HepG2 (cell line): ENCODE measurements around the gene RNU7-1. TPM values are rescaled to one million over a fixed set of nuclear protein-coding genes. Genes with fewer than 3 reads are reported as not detected.
A peak's percentile ranks its signal among the peaks of the same experiment; 100 is the strongest.

Experiments
- HNRNPH1 ChIP-seq: fragments of 200-400 bp; formaldehyde crosslinking; optimal IDR thresholded peaks from 2 replicates; pipeline ENCODE3; 2017; ENCODE audit warnings: mild to moderate bottlenecking, low read depth, low read length
- KLF9 ChIP-seq: IDR thresholded peaks from 2 replicates; pipeline ENCODE4 v1.6.1; 2016; ENCODE audit warnings: low read depth
- MEIS2 ChIP-seq: sonication (generic); formaldehyde crosslinking; IDR thresholded peaks from 2 replicates; pipeline ENCODE4 v1.9.0; 2021; ENCODE audit warnings: mild to moderate bottlenecking, missing genetic modification reagents
- MIER3 ChIP-seq: IDR thresholded peaks from 2 replicates; pipeline ENCODE4 v1.6.1; 2016; ENCODE audit warnings: missing compliant biosample characterization, borderline replicate concordance
- NFE2L2 ChIP-seq: fragments of 150-350 bp; IDR thresholded peaks from 2 replicates; pipeline ENCODE4 v1.6.1; 2014; ENCODE audit warnings: low read length
- PHF20 ChIP-seq: sonication (generic); formaldehyde crosslinking; IDR thresholded peaks from 2 replicates; pipeline ENCODE4 v1.5.0; 2020; ENCODE audit warnings: mild to moderate bottlenecking, missing genetic modification reagents
- PLRG1 ChIP-seq: fragments of 450-650 bp; conservative IDR thresholded peaks from 2 replicates; pipeline ENCODE4 v1.6.1; 2016
- POGZ ChIP-seq: sonication (generic); formaldehyde crosslinking; IDR thresholded peaks from 2 replicates; pipeline ENCODE4 v1.4.0; 2020; ENCODE audit warnings: mild to moderate bottlenecking, missing genetic modification reagents
- PRDM10 ChIP-seq: sonication (generic); formaldehyde crosslinking; IDR thresholded peaks from 2 replicates; pipeline ENCODE4 v1.4.0; 2020; ENCODE audit warnings: low read depth, missing genetic modification reagents
- RBFOX2 ChIP-seq: fragments of 200-400 bp; formaldehyde crosslinking; IDR thresholded peaks from 2 replicates; pipeline ENCODE4 v1.6.1; 2017; ENCODE audit warnings: low read depth, mild to moderate bottlenecking, low read length
- SNAI1 ChIP-seq: sonication (generic); formaldehyde crosslinking; IDR thresholded peaks from 2 replicates; pipeline ENCODE4 v1.5.0; 2020; ENCODE audit warnings: mild to moderate bottlenecking, missing genetic modification reagents, borderline replicate concordance
- SYNCRIP ChIP-seq: fragments of 200-400 bp; formaldehyde crosslinking; IDR thresholded peaks from 2 replicates; pipeline ENCODE4 v1.6.1; 2018; ENCODE audit warnings: mild to moderate bottlenecking, low read depth, low read length; ENCODE audit not compliant: insufficient read depth
- TBX3 ChIP-seq: fragments of 450-650 bp; IDR thresholded peaks from 2 replicates; pipeline ENCODE4 v1.6.1; 2017; ENCODE audit warnings: antibody characterized with exemption, mild to moderate bottlenecking, inconsistent platforms, borderline replicate concordance
- ZBTB7B ChIP-seq: sonication (generic); formaldehyde crosslinking; IDR thresholded peaks from 2 replicates; pipeline ENCODE4 v1.4.0; 2020; ENCODE audit warnings: missing genetic modification reagents
- ZNF136 ChIP-seq: sonication (generic); formaldehyde crosslinking; IDR thresholded peaks from 2 replicates; pipeline ENCODE4 v1.8.1; 2022; ENCODE audit warnings: low read depth, mild to moderate bottlenecking, moderate library complexity, missing genetic modification reagents
- ZNF205 ChIP-seq: IDR thresholded peaks from 2 replicates; pipeline ENCODE4 v1.6.1; 2018; ENCODE audit warnings: missing biosample characterization, missing genetic modification reagents
- ZNF335 ChIP-seq: sonication (generic); formaldehyde crosslinking; IDR thresholded peaks from 2 replicates; pipeline ENCODE4 v1.4.0; 2020; ENCODE audit warnings: missing genetic modification reagents
- ZNF337 ChIP-seq: sonication (generic); formaldehyde crosslinking; IDR thresholded peaks from 2 replicates; pipeline ENCODE4 v1.5.1; 2020; ENCODE audit warnings: missing genetic modification reagents, low read depth, mild to moderate bottlenecking, borderline replicate concordance
- ZNF691 ChIP-seq: sonication (generic); formaldehyde crosslinking; IDR thresholded peaks from 2 replicates; pipeline ENCODE4 v1.4.0; 2020; ENCODE audit warnings: missing genetic modification reagents, low read depth, mild to moderate bottlenecking, borderline replicate concordance
- ZSCAN21 ChIP-seq: sonication (generic); formaldehyde crosslinking; IDR thresholded peaks from 2 replicates; pipeline ENCODE4 v1.8.0; 2022; ENCODE audit warnings: mild to moderate bottlenecking, missing genetic modification reagents, moderate library complexity, borderline replicate concordance
- ZSCAN22 ChIP-seq: sonication (generic); formaldehyde crosslinking; IDR thresholded peaks from 2 replicates; pipeline ENCODE4 v1.4.0; 2020; ENCODE audit warnings: mild to moderate bottlenecking, missing genetic modification reagents
- polyA plus RNA-seq, 8 experiments: library from polyadenylated mRNA; depleted of rRNA in 3 of 8; stranded (reverse) in 7 of 8; unstranded in 1 of 8; fragments of >200 nt; fragmentation: Illumina TruSeq in 4 of 8; extraction: Trizol in 4 of 8; gene quantifications; 2 replicates each; pipeline versions ENCODE4 v1.2.1 to v1.2.3, GENCODE V29; 2011 to 2016; ENCODE audit warnings: low read depth in 4 of 8, missing spikeins in 1 of 8, mixed read lengths in 1 of 8; ENCODE audit not compliant: insufficient read depth in 1 of 8
- total RNA-seq, 5 experiments: library from RNA; depleted of rRNA; stranded (reverse); fragments of >200 nt; fragmentation: Illumina TruSeq; extraction: Trizol; gene quantifications; 2 replicates each; pipeline ENCODE4 v1.2.3, GENCODE V29; 2016; ENCODE audit warnings: low read depth in 1 of 5
- TF ChIP-seq, protein P1 (sequence below): sonication (generic); formaldehyde crosslinking; IDR thresholded peaks from 2 replicates; pipeline ENCODE4 v1.4.0; 2020; ENCODE audit warnings: missing genetic modification reagents, borderline replicate concordance
- TF ChIP-seq, protein P2 (sequence below): sonication (generic); formaldehyde crosslinking; IDR thresholded peaks from 2 replicates; pipeline ENCODE4 v1.8.1; 2023; ENCODE audit warnings: mild to moderate bottlenecking, inconsistent platforms, moderate library complexity, missing genetic modification reagents, borderline replicate concordance

RNU7-1 gene
- total and polyA plus RNA-seq, 2 of the 13 experiments (the other 11 are each of a cell fraction or from before 2014, with no cell fraction given), result not detected

DNA sequence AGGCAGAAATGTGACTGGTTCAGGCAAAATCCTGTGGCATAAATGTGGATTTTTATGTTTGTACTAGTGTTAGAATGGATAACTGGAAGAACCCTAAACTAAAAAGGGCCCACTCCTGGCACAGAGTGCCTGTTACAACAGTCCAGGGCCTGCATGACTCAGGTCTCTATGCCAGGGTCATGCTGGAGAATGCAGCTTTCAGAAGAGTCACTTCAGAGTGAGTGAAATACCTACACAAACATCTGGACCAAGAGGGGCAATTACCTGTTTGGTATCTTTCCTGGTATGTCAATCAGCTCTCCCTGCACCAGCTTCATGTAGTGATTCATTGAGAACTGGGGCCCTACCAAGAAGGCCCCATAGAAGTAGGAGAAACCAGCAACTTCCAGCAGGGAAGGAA is 37.1 kb downstream of the RNU7-1 start (continued):
- TF ChIP-seq MEIS2 (0 out of 2 replicates have a peak, but pooled peaks have one; percentile 6), ZSCAN22 (no peak), PRDM10 (no peak), NFE2L2 (peak; percentile 36; the same call in 1 of the 2 replicates), TBX3 (0 out of 2 replicates have a peak, but pooled peaks have one; percentile 2), ZSCAN21 (no peak), KLF9 (CRISPR knock-in tag) (0 out of 2 replicates have a peak, but pooled peaks have one; percentile 44), ZNF337 (CRISPR knock-in tag) (peak; percentile 23; the same call in 1 of the 2 replicates), ZNF335 (no peak), SNAI1 (CRISPR knock-in tag) (0 out of 2 replicates have a peak, but pooled peaks have one; percentile 41), PHF20 (CRISPR knock-in tag) (no peak), MIER3 (CRISPR knock-in tag) (no peak), ZNF691 (CRISPR knock-in tag) (no peak), ZBTB7B (CRISPR knock-in tag) (no peak), PLRG1 (no peak), SYNCRIP (no peak), HNRNPH1 (no peak), ZNF136 (no peak), ZNF205 (CRISPR knock-in tag) (peak; percentile 98), RBFOX2 (no peak), POGZ (CRISPR knock-in tag) (0 out of 2 replicates have a peak, but pooled peaks have one; percentile 26)
- TF ChIP-seq, protein P1, sequence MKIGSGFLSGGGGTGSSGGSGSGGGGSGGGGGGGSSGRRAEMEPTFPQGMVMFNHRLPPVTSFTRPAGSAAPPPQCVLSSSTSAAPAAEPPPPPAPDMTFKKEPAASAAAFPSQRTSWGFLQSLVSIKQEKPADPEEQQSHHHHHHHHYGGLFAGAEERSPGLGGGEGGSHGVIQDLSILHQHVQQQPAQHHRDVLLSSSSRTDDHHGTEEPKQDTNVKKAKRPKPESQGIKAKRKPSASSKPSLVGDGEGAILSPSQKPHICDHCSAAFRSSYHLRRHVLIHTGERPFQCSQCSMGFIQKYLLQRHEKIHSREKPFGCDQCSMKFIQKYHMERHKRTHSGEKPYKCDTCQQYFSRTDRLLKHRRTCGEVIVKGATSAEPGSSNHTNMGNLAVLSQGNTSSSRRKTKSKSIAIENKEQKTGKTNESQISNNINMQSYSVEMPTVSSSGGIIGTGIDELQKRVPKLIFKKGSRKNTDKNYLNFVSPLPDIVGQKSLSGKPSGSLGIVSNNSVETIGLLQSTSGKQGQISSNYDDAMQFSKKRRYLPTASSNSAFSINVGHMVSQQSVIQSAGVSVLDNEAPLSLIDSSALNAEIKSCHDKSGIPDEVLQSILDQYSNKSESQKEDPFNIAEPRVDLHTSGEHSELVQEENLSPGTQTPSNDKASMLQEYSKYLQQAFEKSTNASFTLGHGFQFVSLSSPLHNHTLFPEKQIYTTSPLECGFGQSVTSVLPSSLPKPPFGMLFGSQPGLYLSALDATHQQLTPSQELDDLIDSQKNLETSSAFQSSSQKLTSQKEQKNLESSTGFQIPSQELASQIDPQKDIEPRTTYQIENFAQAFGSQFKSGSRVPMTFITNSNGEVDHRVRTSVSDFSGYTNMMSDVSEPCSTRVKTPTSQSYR (CRISPR knock-in tag), result no peak
- TF ChIP-seq, protein P2, sequence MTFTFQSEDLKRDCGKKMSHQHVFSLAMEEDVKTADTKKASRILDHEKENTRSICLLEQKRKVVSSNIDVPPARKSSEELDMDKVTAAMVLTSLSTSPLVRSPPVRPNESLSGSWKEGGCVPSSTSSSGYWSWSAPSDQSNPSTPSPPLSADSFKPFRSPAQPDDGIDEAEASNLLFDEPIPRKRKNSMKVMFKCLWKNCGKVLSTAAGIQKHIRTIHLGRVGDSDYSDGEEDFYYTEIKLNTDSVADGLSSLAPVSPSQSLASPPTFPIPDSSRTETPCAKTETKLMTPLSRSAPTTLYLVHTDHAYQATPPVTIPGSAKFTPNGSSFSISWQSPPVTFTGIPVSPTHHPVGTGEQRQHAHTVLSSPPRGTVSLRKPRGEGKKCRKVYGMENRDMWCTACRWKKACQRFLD (CRISPR knock-in tag), result no peak
